Esophagus (tissue), 2 donors: Measurements from ENCODE around the gene PRELP. TPM values are rescaled to one million over a fixed set of nuclear protein-coding genes. Genes with fewer than 3 reads are reported as not detected.

ENCODE experiments used
- H3K27ac ChIP-seq, 2 donors: one replicate each; pipeline ENCODE4 v1.5.1; 2013; ENCODE audit warnings: low read depth in 2 of 2, mild to moderate bottlenecking in 2 of 2, inconsistent platforms in 1 of 2, low read length in 1 of 2, moderate library complexity in 1 of 2
- H3K27me3 ChIP-seq, 2 donors: one replicate each; pipeline ENCODE4 v1.6.1; 2013; ENCODE audit warnings: low read length in 2 of 2, control low read depth in 1 of 2, mild to moderate bottlenecking in 1 of 2; ENCODE audit not compliant: insufficient read depth in 2 of 2, control insufficient read depth in 1 of 2
- H3K36me3 ChIP-seq, 2 donors: one replicate each; pipeline ENCODE4 v1.6.1; 2013; ENCODE audit warnings: low read length in 1 of 2; ENCODE audit not compliant: control insufficient read depth in 2 of 2, insufficient read depth in 2 of 2
- H3K4me1 ChIP-seq, 2 donors: one replicate each; pipeline ENCODE4 v1.6.1; 2013; ENCODE audit warnings: low read length in 1 of 2; ENCODE audit not compliant: control insufficient read depth in 2 of 2, insufficient read depth in 2 of 2
- H3K4me3 ChIP-seq, 2 donors: one replicate each; pipeline ENCODE4 v1.5.1; 2013; ENCODE audit warnings: low read length in 2 of 2, mild to moderate bottlenecking in 2 of 2, low read depth in 1 of 2, moderate library complexity in 1 of 2
- H3K9me3 ChIP-seq, 2 donors: one replicate each; pipeline ENCODE4 v1.6.1; 2013; ENCODE audit warnings: mild to moderate bottlenecking in 2 of 2, low read depth in 1 of 2, low read length in 1 of 2, moderate library complexity in 1 of 2; ENCODE audit not compliant: control insufficient read depth in 2 of 2, insufficient read depth in 1 of 2
- WGBS, 2 donors: extraction: QIAGEN DNeasy Blood & Tissue Kit; methylation state at CpG; one replicate each; pipeline ENCODE4 v1.1.7; 2013; 5-methylcytosine and 5-hydroxymethylcytosine counted together
- polyA plus RNA-seq, 2 donors: library from polyadenylated mRNA; stranded (reverse); fragments of 200-250 nt; gene quantifications; one replicate each; pipeline ENCODE4 v1.2.3, GENCODE V29; 2013
- donor health status: healthy with polysubstance abuse.
- donor health status: Bipolar disorder and iron deficiency.

Gene PRELP
- polyA plus RNA-seq, 2 donors: 6.5 to 27.8 TPM

DNA sequence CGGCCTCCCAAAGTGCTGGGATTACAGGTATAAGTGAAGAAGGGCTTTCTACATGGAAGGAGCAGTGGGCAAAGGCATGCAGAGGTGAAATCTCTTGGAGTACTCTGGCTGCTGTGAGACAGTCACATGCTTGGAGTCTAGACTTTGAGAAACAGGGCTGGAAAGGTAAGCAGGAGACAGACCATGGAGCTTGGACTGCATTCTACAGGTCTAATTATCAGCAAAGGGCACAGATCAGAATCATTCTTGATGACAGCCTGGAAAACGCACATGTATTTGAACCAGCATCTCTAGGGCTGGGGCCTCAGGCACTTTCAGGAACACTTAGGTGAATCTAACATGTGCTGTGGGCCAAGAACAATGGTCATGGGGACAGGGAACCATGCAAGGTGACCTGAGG, 7.3 kb upstream of the PRELP start:
- peaks cover under 1 to 2% of the 10 kb centered on the region in 2 donors for H3K4me1 ChIP-seq
- no peak overlapping the region for H3K4me3 ChIP-seq

DNA sequence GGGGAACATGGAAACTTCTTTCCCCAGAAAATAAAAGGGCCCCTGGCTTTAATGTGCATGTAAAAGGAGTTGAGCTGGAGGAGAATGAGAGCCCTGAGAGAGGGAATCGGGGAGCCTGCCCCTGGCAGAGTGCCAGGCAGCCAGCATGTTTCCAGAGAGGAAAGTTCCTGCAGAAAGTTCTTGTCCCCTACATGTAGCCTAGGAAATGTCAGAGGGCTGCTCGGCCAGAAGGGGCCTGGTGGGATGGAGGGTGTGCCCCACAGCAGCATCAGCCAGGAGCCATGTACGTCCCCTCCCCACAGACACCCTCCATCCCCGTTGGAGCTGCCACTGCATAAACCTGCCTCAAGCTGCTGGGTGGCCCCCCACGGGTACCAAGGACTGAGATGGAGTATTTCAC, 5.4 kb upstream of the PRELP start:
- H3K9me3 ChIP-seq: no peaks in the 10 kb centered on the region
- H3K27me3 ChIP-seq: no peaks in the 10 kb centered on the region
- no peak overlapping the region for H3K4me3 ChIP-seq
- no peaks in the 10 kb centered on the region for H3K36me3 ChIP-seq
- 64 to 73% methylated on average over 5 of the region's 5 CpGs for WGBS, 2 donors
- peaks cover 0 to 2% of the 10 kb centered on the region in 2 donors for H3K4me1 ChIP-seq
- no peak overlapping the region for H3K27ac ChIP-seq

More for the DNA sequence above, 7.3 kb upstream of the PRELP start:
- Histone ChIP-seq H3K36me3 (no peaks in the 10 kb centered on the region), H3K27me3 (no peaks in the 10 kb centered on the region), H3K27ac (no peak overlapping the region), H3K9me3 (no peaks in the 10 kb centered on the region)
- WGBS, 2 donors: 91 to 93% methylated on average over 2 of the region's 2 CpGs

DNA sequence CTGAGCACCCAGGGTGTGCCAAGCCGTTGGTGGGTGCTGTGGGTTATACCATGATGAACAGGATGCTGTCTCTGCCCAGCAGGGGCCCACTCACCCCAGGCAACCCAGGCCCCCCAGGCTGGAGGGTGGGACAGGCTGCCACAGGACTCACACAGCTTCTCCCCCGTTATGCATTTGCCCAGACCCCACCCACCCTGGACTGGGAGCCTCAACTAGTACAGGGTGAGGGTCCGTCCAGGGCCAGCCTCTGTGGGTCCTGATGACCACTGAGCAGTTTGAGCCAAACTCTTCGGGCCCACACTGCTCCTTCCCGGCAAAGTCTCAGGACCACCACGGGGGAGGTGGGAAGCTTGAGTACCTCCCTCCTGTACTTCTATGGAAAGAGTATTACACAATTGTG, 3.8 kb upstream of the PRELP start:
- Histone ChIP-seq H3K36me3 (no peaks in the 10 kb centered on the region), H3K27ac (no peak overlapping the region), H3K9me3 (no peaks in the 10 kb centered on the region), H3K4me3 (no peak overlapping the region), H3K4me1 (no peaks in the 10 kb centered on the region), H3K27me3 (no peaks in the 10 kb centered on the region)
- WGBS, 2 donors: 81 to 83% methylated on average over 6 of the region's 6 CpGs

DNA sequence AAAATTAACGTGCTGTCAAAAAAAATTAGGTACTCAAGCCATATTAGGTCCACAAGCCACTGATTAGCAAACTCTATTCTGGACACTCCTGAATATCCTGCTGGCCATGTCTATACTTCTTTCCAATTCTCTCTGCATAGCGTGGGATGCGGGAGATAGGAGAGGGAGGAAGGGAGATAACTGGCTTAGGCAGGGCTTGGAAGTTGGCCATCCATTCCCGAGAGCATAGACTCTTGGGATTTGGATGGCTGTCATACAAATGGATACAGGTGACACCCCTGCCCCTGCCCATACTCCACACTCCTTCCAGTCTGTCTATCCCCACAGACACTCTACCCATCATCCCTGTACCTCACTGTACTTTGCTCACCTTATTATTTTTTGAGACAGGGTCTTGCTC, 2.3 kb upstream of the PRELP start:
- H3K27ac ChIP-seq: no peak overlapping the region
- no peaks in the 10 kb centered on the region for H3K27me3 ChIP-seq
- no peaks in the 10 kb centered on the region for H3K9me3 ChIP-seq
- 64 to 74% methylated on average over 4 of the region's 4 CpGs for WGBS, 2 donors
- no peaks in the 10 kb centered on the region for H3K36me3 ChIP-seq
- H3K4me3 ChIP-seq: no peak overlapping the region
- no peaks in the 10 kb centered on the region for H3K4me1 ChIP-seq

DNA sequence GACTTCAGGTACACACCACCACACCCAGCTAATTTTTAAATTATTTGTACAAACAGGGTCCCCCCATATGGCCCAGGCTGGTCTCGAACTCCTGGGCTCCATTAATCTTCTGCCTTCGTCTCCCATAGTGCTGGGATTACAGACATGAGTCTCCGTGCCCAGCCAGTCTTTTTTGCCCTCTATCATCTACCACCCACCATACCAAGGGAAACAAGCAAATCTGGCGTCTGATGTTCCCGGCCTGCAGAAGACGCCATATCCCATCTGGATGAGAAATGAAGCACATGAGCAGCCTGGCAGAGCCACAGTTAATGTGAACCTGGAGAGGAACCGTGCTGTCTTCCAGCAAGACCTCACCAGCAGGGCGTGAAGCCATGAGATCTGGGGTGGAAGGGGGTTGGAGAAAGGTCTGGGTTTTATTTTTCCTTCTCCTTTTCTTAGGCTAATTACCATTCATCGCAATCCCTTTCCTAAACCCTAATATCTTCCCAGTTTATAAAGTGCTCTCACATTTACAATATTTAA, 1.8 kb upstream of the PRELP start:
- Histone ChIP-seq H3K9me3 (no peaks in the 10 kb centered on the region), H3K4me3 (no peak overlapping the region), H3K27ac (no peak overlapping the region), H3K36me3 (no peaks in the 10 kb centered on the region), H3K27me3 (no peaks in the 10 kb centered on the region), H3K4me1 (no peaks in the 10 kb centered on the region)
- WGBS, 2 donors: 69 to 82% methylated on average over 9 of the region's 9 CpGs

DNA sequence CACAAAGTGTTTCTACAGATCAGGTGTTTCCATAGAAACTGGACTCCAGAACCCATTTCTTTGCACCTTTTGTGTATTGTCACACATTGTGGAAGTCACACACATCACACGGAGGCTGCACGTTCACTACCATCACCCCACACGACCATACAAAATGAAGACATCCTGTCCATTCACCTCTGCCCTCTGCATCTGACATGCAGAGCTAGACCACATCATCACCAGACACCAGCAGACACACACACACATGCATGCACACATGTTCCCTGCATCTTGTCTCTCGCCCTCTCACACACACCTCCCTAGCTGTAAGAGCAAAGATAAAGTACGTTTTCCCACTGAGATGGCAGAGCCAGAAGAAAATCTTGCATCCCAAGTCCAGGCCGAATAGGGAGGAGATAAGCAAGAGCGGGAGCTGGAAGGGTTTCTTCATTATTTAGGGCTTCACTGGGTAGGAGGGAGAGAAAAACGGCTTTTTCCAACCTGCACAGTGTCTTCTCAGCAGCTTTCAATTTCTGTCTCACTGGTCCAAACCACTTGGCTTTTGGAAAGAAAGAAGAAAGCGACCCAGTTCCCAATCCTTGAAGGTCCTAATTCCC, 709 bp downstream of the PRELP start:
- 53 to 54% methylated on average over 9 of the region's 9 CpGs for WGBS, 2 donors
- Histone ChIP-seq H3K27ac (peak overlapping the region; percentile 69 to 79), H3K4me1 (peaks cover 4% of the 10 kb centered on the region in 2 donors), H3K36me3 (no peaks in the 10 kb centered on the region), H3K27me3 (no peaks in the 10 kb centered on the region), H3K4me3 (peak overlapping the region; percentile 39 to 50), H3K9me3 (no peaks in the 10 kb centered on the region)

DNA sequence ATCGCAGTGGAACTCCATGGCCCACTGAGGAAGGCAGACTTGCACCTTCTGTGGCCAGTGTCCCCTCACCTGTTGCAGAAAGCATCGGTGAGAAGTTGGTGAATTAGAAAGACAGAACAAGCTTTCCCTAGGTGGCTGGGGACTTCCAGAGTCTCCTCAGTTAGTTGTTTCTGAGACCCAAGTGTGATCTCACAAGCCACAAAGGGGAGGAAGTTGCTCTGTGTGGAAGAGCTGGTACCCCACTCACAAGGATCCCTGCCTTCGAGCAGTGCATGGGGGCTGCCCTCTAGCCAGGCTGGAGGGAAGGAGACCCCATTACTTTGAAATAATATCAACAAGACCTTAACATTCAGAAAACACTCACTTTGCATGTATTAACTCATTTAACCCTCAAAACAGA, 2.1 kb downstream of the PRELP start:
- no peaks in the 10 kb centered on the region for H3K36me3 ChIP-seq
- peak overlapping the region; percentile 66 to 81 for H3K27ac ChIP-seq
- peaks cover 4 to 7% of the 10 kb centered on the region in 2 donors for H3K4me1 ChIP-seq
- peak overlapping the region; percentile 20 to 50 for H3K4me3 ChIP-seq
- WGBS, 2 donors: 79 to 82% methylated on average over 3 of the region's 3 CpGs
- H3K9me3 ChIP-seq: no peaks in the 10 kb centered on the region
- H3K27me3 ChIP-seq: no peaks in the 10 kb centered on the region

DNA sequence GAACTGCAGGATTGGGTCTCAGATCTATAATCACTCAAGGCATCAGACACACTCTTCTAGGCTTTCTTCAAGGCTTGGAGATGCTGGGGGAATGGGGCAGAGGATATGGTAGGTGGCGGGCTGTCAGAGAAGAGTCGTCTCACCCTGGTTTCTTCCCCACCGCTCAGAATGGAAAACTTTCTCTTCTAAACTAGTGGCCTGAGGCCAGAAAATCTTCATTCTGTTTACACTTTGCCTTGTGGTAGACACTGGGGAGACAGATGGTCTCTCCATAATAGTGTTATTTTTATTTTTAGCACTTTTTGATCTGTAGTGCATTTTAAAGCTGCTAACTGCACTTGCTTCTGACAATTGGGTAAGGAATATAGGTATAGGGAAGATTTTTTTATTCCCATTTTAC, 2.6 kb downstream of the PRELP start:
- H3K9me3 ChIP-seq: no peaks in the 10 kb centered on the region
- H3K27me3 ChIP-seq: no peaks in the 10 kb centered on the region
- 63 to 79% methylated on average over 3 of the region's 3 CpGs for WGBS, 2 donors
- H3K36me3 ChIP-seq: no peaks in the 10 kb centered on the region
- H3K27ac ChIP-seq: peak overlapping the region; percentile 6 to 73
- H3K4me3 ChIP-seq: peak overlapping the region in 1 of 2 donors; percentile 50
- peaks cover 4 to 7% of the 10 kb centered on the region in 2 donors for H3K4me1 ChIP-seq

DNA sequence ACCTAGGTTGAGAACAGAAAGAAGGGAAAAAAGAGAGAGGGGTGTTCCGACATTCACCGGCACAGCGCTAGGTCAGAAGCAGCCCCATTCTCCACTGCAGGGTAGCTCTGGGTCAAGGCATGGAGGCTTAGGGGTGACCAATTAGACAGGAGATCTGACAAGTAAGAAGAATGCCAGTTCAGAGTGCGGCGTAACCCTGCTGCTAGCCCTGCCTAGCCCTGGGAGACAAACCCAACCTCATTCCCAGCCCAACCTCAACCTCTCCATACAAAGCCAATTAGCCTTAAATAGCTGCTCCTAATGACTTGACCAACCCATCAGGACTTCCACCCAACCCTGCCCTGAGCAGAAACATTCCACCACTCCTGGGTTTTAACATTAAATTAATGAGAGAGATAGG, 3.4 kb downstream of the PRELP start:
- peak overlapping the region; percentile 6 to 66 for H3K27ac ChIP-seq
- peaks cover 0 to 3% of the 10 kb centered on the region in 2 donors for H3K36me3 ChIP-seq
- peak overlapping the region in 1 of 2 donors; percentile 50 for H3K4me3 ChIP-seq
- H3K4me1 ChIP-seq: peaks cover 4 to 7% of the 10 kb centered on the region in 2 donors
- H3K9me3 ChIP-seq: no peaks in the 10 kb centered on the region
- no peaks in the 10 kb centered on the region for H3K27me3 ChIP-seq
- WGBS, 2 donors: 87 to 89% methylated on average over 5 of the region's 5 CpGs

DNA sequence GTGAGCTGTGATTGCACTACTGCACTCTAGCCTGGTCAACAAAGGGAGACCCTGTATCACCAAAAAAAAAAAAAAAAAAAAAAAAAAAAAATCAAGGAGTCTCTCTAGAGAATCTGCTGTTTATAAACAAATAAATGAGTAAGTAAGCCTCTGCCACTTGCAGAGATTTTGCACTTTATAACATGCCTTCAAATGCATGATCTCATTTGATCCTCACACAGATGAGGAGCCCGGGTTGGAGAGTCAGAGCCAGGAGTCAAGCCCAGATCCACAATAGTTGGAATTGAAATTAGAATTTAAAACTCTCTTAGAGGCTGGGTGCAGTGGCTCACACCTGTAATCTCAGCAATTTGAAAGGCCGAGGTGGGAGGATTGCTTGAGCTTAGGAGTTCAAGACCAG, 4.0 kb downstream of the PRELP start:
- Histone ChIP-seq H3K27me3 (no peaks in the 10 kb centered on the region), H3K27ac (peak overlapping the region; percentile 68 to 75), H3K4me3 (no peak overlapping the region), H3K9me3 (no peaks in the 10 kb centered on the region), H3K36me3 (peaks cover 0 to 3% of the 10 kb centered on the region in 2 donors), H3K4me1 (peaks cover 4 to 7% of the 10 kb centered on the region in 2 donors)
- 70 to 74% methylated on average over 2 of the region's 2 CpGs for WGBS, 2 donors
